IMR-90 (cell line): ENCODE data around the gene TIMM44. TPM values are rescaled to one million over a fixed set of nuclear protein-coding genes. Genes with fewer than 3 reads are reported as not detected.

Experiments
- ATAC-seq: fragments of 200-7000 bp; cut with Tn5 transposase; 2 replicates; pipeline ENCODE4 v1.9.1; 2020; ENCODE audit warnings: low read depth, mild to moderate bottlenecking, moderate library complexity
- BruUV-seq: library from RNA; stranded (reverse); fragments of 400-500 nt; replicated peaks from 2 replicates; lab custom pipeline; 2021; lab: Mats Ljungman, UMichigan
- CTCF ChIA-PET: fragments of 300-600 bp; formaldehyde crosslinking; extraction: SDS; loops from one replicate; lab custom pipeline; 2021; ENCODE audit warnings: antibody characterized with exemption; lab: Yijun Ruan, JAX
- POLR2A ChIA-PET: fragments of 300-600 bp; sonication (Branson Sonifier 250); formaldehyde crosslinking; loops from one replicate; lab custom pipeline; 2022; ENCODE audit warnings: antibody characterized with exemption; ENCODE audit not compliant: unreplicated experiment; lab: Charles Lee
- DNase-seq: peaks from one replicate; pipeline ENCODE4 v3.0.0; 2013
- H2AFZ ChIP-seq: replicated peaks from 2 replicates; pipeline ENCODE3; 2013; ENCODE audit warnings: low read length, mild to moderate bottlenecking; ENCODE audit not compliant: poor library complexity
- H2AK5ac ChIP-seq: 2 replicates; pipeline ENCODE4 v1.6.1; 2013; ENCODE audit warnings: low read depth, low read length, inconsistent platforms
- H2AK9ac ChIP-seq: replicated peaks from 2 replicates; pipeline ENCODE3; 2013; ENCODE audit warnings: mild to moderate bottlenecking, low read depth, low read length, moderate library complexity; ENCODE audit not compliant: poor library complexity
- H2BK120ac ChIP-seq: 2 replicates; pipeline ENCODE4 v1.6.1; 2013; ENCODE audit warnings: low read depth, low read length, inconsistent platforms
- H2BK15ac ChIP-seq: 3 replicates; pipeline ENCODE4 v1.6.1; 2013; ENCODE audit warnings: low read depth, low read length, inconsistent platforms
- H2BK20ac ChIP-seq: 2 replicates; pipeline ENCODE4 v1.6.1; 2013; ENCODE audit warnings: low read depth, mild to moderate bottlenecking, inconsistent platforms, low read length, moderate library complexity
- H2BK5ac ChIP-seq: 2 replicates; pipeline ENCODE4 v1.6.1; 2013; ENCODE audit warnings: mild to moderate bottlenecking, low read depth, low read length, inconsistent platforms; ENCODE audit not compliant: poor library complexity, severe bottlenecking
- H3K14ac ChIP-seq: replicated peaks from 2 replicates; pipeline ENCODE4 v1.6.1; 2013; ENCODE audit warnings: low read depth, low read length, inconsistent platforms
- H3K18ac ChIP-seq: 2 replicates; pipeline ENCODE4 v1.6.1; 2013; ENCODE audit warnings: low read depth, low read length, control low read depth
- H3K23ac ChIP-seq: 2 replicates; pipeline ENCODE4 v1.6.1; 2013; ENCODE audit warnings: low read depth, low read length, inconsistent platforms
- H3K27ac ChIP-seq: 2 replicates; pipeline ENCODE4 v1.5.1; 2013; ENCODE audit warnings: mild to moderate bottlenecking, control low read depth, low read length; ENCODE audit not compliant: insufficient read depth
- H3K27me3 ChIP-seq: 2 replicates; pipeline ENCODE4 v1.6.1; 2013; ENCODE audit warnings: low read length; ENCODE audit not compliant: control insufficient read depth, insufficient read depth
- H3K36me3 ChIP-seq: 2 replicates; pipeline ENCODE4 v1.6.1; 2013; ENCODE audit warnings: low read length, mixed read lengths; ENCODE audit not compliant: control insufficient read depth, insufficient read depth
- H3K4ac ChIP-seq: 2 replicates; pipeline ENCODE4 v1.6.1; 2013; ENCODE audit warnings: low read depth, low read length, inconsistent platforms
- H3K4me1 ChIP-seq: 2 replicates; pipeline ENCODE4 v1.6.1; 2013; ENCODE audit warnings: low read length, mixed read lengths; ENCODE audit not compliant: control insufficient read depth, insufficient read depth
- H3K4me2 ChIP-seq: 2 replicates; pipeline ENCODE4 v1.6.1; 2013; ENCODE audit warnings: low read depth, mild to moderate bottlenecking, control low read depth, low read length, moderate library complexity
- H3K4me3 ChIP-seq: 2 replicates; pipeline ENCODE4 v1.5.1; 2013; ENCODE audit warnings: low read depth, mild to moderate bottlenecking, control low read depth, low read length, moderate library complexity; ENCODE audit not compliant: insufficient read depth
- H3K56ac ChIP-seq: 2 replicates; pipeline ENCODE4 v1.6.1; 2013; ENCODE audit warnings: low read length, inconsistent platforms; ENCODE audit not compliant: insufficient read depth; ENCODE audit errors: extremely low read depth
- H3K79me1 ChIP-seq, 2 experiments: 2 replicates each; pipeline ENCODE4 v1.6.1; 2013; ENCODE audit warnings: low read length in 2 of 2, inconsistent platforms in 1 of 2, low read depth in 1 of 2
- H3K9ac ChIP-seq: 2 replicates; pipeline ENCODE4 v1.6.1; 2013; ENCODE audit warnings: low read depth, low read length, control low read depth
- H3K9me1 ChIP-seq: 2 replicates; pipeline ENCODE4 v1.6.1; 2013; ENCODE audit warnings: low read length, inconsistent platforms; ENCODE audit not compliant: insufficient read depth
- H3K9me3 ChIP-seq: 2 replicates; pipeline ENCODE4 v1.6.1; 2013; ENCODE audit warnings: low read length; ENCODE audit not compliant: control insufficient read depth, insufficient read depth
- H4K20me1 ChIP-seq: 2 replicates; pipeline ENCODE4 v1.6.1; 2013; ENCODE audit warnings: low read length, inconsistent platforms; ENCODE audit not compliant: insufficient read depth
- H4K5ac ChIP-seq: 2 replicates; pipeline ENCODE4 v1.6.1; 2013; ENCODE audit warnings: mild to moderate bottlenecking, low read depth, low read length, control low read depth
- H4K8ac ChIP-seq, 2 experiments: 2 replicates each; pipeline ENCODE4 v1.6.1; 2013; ENCODE audit warnings: low read depth in 2 of 2, low read length in 2 of 2, control low read depth in 1 of 2, inconsistent platforms in 1 of 2
- H4K91ac ChIP-seq: 2 replicates; pipeline ENCODE4 v1.6.1; 2013; ENCODE audit warnings: low read depth, low read length, inconsistent platforms; ENCODE audit not compliant: insufficient read depth
- CHD1 ChIP-seq: IDR thresholded peaks from 2 replicates; pipeline ENCODE4 v1.6.1; 2012; ENCODE audit warnings: low read depth, low read length, improper control_type of control experiment
- FOS ChIP-seq: fragments of 150-350 bp; IDR thresholded peaks from 2 replicates; pipeline ENCODE4 v1.6.1; 2016; ENCODE audit warnings: low read depth, low read length
- MAFK ChIP-seq: IDR thresholded peaks from 2 replicates; pipeline ENCODE4 v1.6.1; 2012; ENCODE audit warnings: low read depth, low read length, improper control_type of control experiment
- POLR2A ChIP-seq: IDR thresholded peaks from 2 replicates; pipeline ENCODE4 v1.6.1; 2012; ENCODE audit warnings: mild to moderate bottlenecking, low read depth, low read length
- RCOR1 ChIP-seq: IDR thresholded peaks from 2 replicates; pipeline ENCODE4 v1.6.1; 2012; ENCODE audit warnings: mild to moderate bottlenecking, low read length, improper control_type of control experiment; ENCODE audit not compliant: insufficient replicate concordance
- RFX5 ChIP-seq: IDR thresholded peaks from 2 replicates; pipeline ENCODE4 v1.8.0; 2012; ENCODE audit warnings: low read depth, mild to moderate bottlenecking, low read length, moderate library complexity
- SMC3 ChIP-seq: fragments of 150-350 bp; IDR thresholded peaks from 2 replicates; pipeline ENCODE4 v1.6.1; 2016; ENCODE audit warnings: low read depth, mild to moderate bottlenecking, antibody characterized with exemption, low read length, moderate library complexity
- WGBS, 2 experiments: methylation state at CpG; one replicate each; pipeline versions ENCODE4 v1.1.5 to v1.1.7; 2013; ENCODE audit warnings: missing lambda C conversion rate in 2 of 2; ENCODE audit not compliant: insufficient read length in 1 of 2; ENCODE audit errors: extremely low coverage in 2 of 2; 5-methylcytosine and 5-hydroxymethylcytosine counted together
- dilution Hi-C: fragments of 300-500 bp; cut with HindIII; formaldehyde crosslinking; loops from one replicate; pipeline ENCODE4 v1.14.3; 2018; ENCODE audit warnings: low sequenced_read_pairs; ENCODE audit not compliant: unreplicated experiment
- in situ Hi-C: fragments of 300-500 bp; cut with MboI; formaldehyde crosslinking; loops from 3 replicates; pipeline ENCODE4 v1.14.3; 2019; ENCODE audit warnings: low sequenced_read_pairs, inconsistent platforms, mixed read lengths
- intact Hi-C: fragments of 100-400 bp; cut with micrococcal nuclease; formaldehyde crosslinking; loops from 2 replicates; pipeline ENCODE4 v1.10.0; 2022
- polyA plus RNA-seq, 3 experiments: library from polyadenylated mRNA; depleted of rRNA; stranded (reverse); fragments of >200 nt; gene quantifications; 2 replicates each; pipeline ENCODE4 v1.2.3, GENCODE V29; 2012; ENCODE audit warnings: low replicate concordance in 1 of 3
- total RNA-seq: library from RNA; depleted of rRNA; stranded (reverse); fragments of >200 nt; gene quantifications from 2 replicates; pipeline ENCODE4 v1.2.3, GENCODE V29; 2012
- TF ChIP-seq, protein P1 (sequence below): fragments of 150-350 bp; IDR thresholded peaks from 2 replicates; pipeline ENCODE4 v1.6.1; 2017; ENCODE audit warnings: mild to moderate bottlenecking, antibody characterized with exemption, low read length, low read depth
- TF ChIP-seq, protein P2 (sequence below): conservative IDR thresholded peaks from 2 replicates; pipeline ENCODE4 v1.5.1; 2012; ENCODE audit warnings: mild to moderate bottlenecking, low read depth, low read length, improper control_type of control experiment

The TIMM44 gene
- total and polyA plus RNA-seq, 2 of the 4 experiments (the other 2 are of a cell fraction): 37.6 to 52.3 TPM

- H3K27ac ChIP-seq: no peak overlapping the region
- H4K20me1 ChIP-seq: peaks cover 67% of the 10 kb centered on the region
- in situ Hi-C loops (loop anchor here (10.0 kb wide), 1 partner anchor 278 kb away; no protein-coding TSS in a partner anchor), intact Hi-C loops (no loop called here), dilution Hi-C loops (no loop called here)
- H3K79me1 ChIP-seq: peaks cover 25 to 46% of the 10 kb centered on the region in 2 experiments
- H3K4me3 ChIP-seq: no peak overlapping the region
- no peak overlapping the region for H2AFZ ChIP-seq
- H2BK20ac ChIP-seq: no peak overlapping the region
- no peak for TF ChIP-seq FOS
- TF ChIP-seq RFX5: no peak
- TF ChIP-seq CHD1: no peak
- no peak for TF ChIP-seq RCOR1
- TF ChIP-seq, protein P1, sequence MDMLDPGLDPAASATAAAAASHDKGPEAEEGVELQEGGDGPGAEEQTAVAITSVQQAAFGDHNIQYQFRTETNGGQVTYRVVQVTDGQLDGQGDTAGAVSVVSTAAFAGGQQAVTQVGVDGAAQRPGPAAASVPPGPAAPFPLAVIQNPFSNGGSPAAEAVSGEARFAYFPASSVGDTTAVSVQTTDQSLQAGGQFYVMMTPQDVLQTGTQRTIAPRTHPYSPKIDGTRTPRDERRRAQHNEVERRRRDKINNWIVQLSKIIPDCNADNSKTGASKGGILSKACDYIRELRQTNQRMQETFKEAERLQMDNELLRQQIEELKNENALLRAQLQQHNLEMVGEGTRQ: no peak
- TF ChIP-seq POLR2A: no peak
- TF ChIP-seq, protein P2, sequence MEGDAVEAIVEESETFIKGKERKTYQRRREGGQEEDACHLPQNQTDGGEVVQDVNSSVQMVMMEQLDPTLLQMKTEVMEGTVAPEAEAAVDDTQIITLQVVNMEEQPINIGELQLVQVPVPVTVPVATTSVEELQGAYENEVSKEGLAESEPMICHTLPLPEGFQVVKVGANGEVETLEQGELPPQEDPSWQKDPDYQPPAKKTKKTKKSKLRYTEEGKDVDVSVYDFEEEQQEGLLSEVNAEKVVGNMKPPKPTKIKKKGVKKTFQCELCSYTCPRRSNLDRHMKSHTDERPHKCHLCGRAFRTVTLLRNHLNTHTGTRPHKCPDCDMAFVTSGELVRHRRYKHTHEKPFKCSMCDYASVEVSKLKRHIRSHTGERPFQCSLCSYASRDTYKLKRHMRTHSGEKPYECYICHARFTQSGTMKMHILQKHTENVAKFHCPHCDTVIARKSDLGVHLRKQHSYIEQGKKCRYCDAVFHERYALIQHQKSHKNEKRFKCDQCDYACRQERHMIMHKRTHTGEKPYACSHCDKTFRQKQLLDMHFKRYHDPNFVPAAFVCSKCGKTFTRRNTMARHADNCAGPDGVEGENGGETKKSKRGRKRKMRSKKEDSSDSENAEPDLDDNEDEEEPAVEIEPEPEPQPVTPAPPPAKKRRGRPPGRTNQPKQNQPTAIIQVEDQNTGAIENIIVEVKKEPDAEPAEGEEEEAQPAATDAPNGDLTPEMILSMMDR: no peak
- no peak for TF ChIP-seq MAFK
- TF ChIP-seq SMC3: no peak
- no peak overlapping the region for H2BK15ac ChIP-seq
- H3K9ac ChIP-seq: no peak overlapping the region
- no peak overlapping the region for H2BK5ac ChIP-seq
- H3K27me3 ChIP-seq: no peaks in the 10 kb centered on the region
- H3K23ac ChIP-seq: no peak overlapping the region
- no peaks in the 10 kb centered on the region for H3K9me3 ChIP-seq
- ChIA-PET POLR2A (no interaction called here), CTCF (interaction anchor here (0.7 kb wide), 1 partner anchor 33 kb away, joined by 3 read pairs; no protein-coding TSS in a partner anchor)
- WGBS, 2 experiments: 100% methylated on average over 2 of the region's 15 CpGs; no CpG with 5 or more reads in 1 of the 2 experiments
- H3K9me1 ChIP-seq: no peaks in the 10 kb centered on the region
- no peaks in the 10 kb centered on the region for H3K4me1 ChIP-seq
- H4K5ac ChIP-seq: no peak overlapping the region
- no peak overlapping the region for H2AK9ac ChIP-seq
- no peak overlapping the region for H2BK120ac ChIP-seq
- no peak overlapping the region for H3K4me2 ChIP-seq
- H2AK5ac ChIP-seq: no peak overlapping the region
- no peak for ATAC-seq
- H3K18ac ChIP-seq: no peak overlapping the region
- no TSS peak for BruUV-seq
- H3K36me3 ChIP-seq: peaks cover 68% of the 10 kb centered on the region
- no peak for DNase-seq
- no peak overlapping the region for H3K14ac ChIP-seq
- H4K8ac ChIP-seq: no peak overlapping the region
- no peak overlapping the region for H3K56ac ChIP-seq
- H3K4ac ChIP-seq: no peak overlapping the region
- H4K91ac ChIP-seq: no peak overlapping the region
Measured at GRCh38 chr19:7977021-7977722, 33.7 kb upstream of the TIMM44 start.
